Measurements from ENCODE around the gene VTN. TPM values are rescaled to one million over a fixed set of nuclear protein-coding genes. Genes with fewer than 3 reads are reported as not detected.

Gene VTN
- total and polyA plus RNA-seq, 2 experiments from 2014 or later, result 0.34 TPM; not detected in 1

GRCh38 chr17:28385406-28385805 is 15.3 kb upstream of the VTN start:
- Histone ChIP-seq H3K9me2 (ENCODE audit: insufficient read depth) (no peaks in the 10 kb centered on the region), H3K9me3 (ENCODE audit: low read depth) (no peaks in the 10 kb centered on the region), H3K27me3 (replicated peaks; ENCODE audit: insufficient read depth) (no peaks in the 10 kb centered on the region), H2AFZ (no peak overlapping the region), H3K27ac (no peak overlapping the region), H3K4me3 (no peak overlapping the region), H3F3A (ENCODE audit: insufficient read depth) (no peaks in the 10 kb centered on the region), H3K36me3 (ENCODE audit: low read depth) (0 out of 2 replicates have a peak, but pooled peaks cover 8% of the 10 kb centered on the region), H3K4me1 (ENCODE audit: insufficient read depth) (peaks cover 1% of the 10 kb centered on the region; the same call in 1 of the 2 replicates), H3K9ac (no peak overlapping the region), H4K20me1 (ENCODE audit: insufficient read depth) (no peaks in the 10 kb centered on the region), H3K4me2 (ENCODE audit: unreplicated experiment) (no peak overlapping the region), H3K79me2 (ENCODE audit: insufficient read depth) (no peaks in the 10 kb centered on the region)
- TF ChIP-seq EZH2 (IDR thresholded peaks at IDR 0.05; ENCODE audit: insufficient read depth, poor library complexity, severe bottlenecking) (no peak), EZH2phosphoT487 (IDR thresholded peaks at IDR 0.05; ENCODE audit: insufficient read depth, low read depth) (no peak)
- 98% methylated on average over 8 of the region's 8 CpGs for WGBS, 2 experiments (ENCODE audit: low coverage in 1 of 2, low lambda C conversion rate in 2 of 2, missing lambda C conversion rate in 2 of 2)
- no peak for DNase-seq
- in situ Hi-C loops (cut with MboI), result no loop called here

GRCh38 chr17:28385037-28385400 is 14.9 kb upstream of the VTN start:
- in situ Hi-C loops (cut with MboI), result no loop called here
- DNase-seq, result no peak
- H3K4me3 ChIP-seq, result no peak overlapping the region; the same call in 1 of the 2 replicates
- H3K9me2 ChIP-seq (ENCODE audit: insufficient read depth), result no peaks in the 10 kb centered on the region
- H3K36me3 ChIP-seq (ENCODE audit: low read depth), result 0 out of 2 replicates have a peak, but pooled peaks cover 8% of the 10 kb centered on the region
- TF ChIP-seq EZH2 (IDR thresholded peaks at IDR 0.05; ENCODE audit: insufficient read depth, poor library complexity, severe bottlenecking) (no peak), EZH2phosphoT487 (IDR thresholded peaks at IDR 0.05; ENCODE audit: insufficient read depth, low read depth) (no peak)
- no peak overlapping the region for H2AFZ ChIP-seq
- no peaks in the 10 kb centered on the region for H3F3A ChIP-seq (ENCODE audit: insufficient read depth)
- H3K4me1 ChIP-seq (ENCODE audit: insufficient read depth), result peaks cover 5% of the 10 kb centered on the region
- H3K9ac ChIP-seq, result no peak overlapping the region
- no peak overlapping the region for H3K4me2 ChIP-seq (ENCODE audit: unreplicated experiment)
- H3K27ac ChIP-seq, result no peak overlapping the region
- H3K27me3 ChIP-seq (replicated peaks; ENCODE audit: insufficient read depth), result no peaks in the 10 kb centered on the region
- H3K79me2 ChIP-seq (ENCODE audit: insufficient read depth), result no peaks in the 10 kb centered on the region
- H3K9me3 ChIP-seq (ENCODE audit: low read depth), result no peaks in the 10 kb centered on the region
- no peaks in the 10 kb centered on the region for H4K20me1 ChIP-seq (ENCODE audit: insufficient read depth)
- 55 to 56% methylated on average over 16 to 29 of the region's 29 CpGs for WGBS, 2 experiments (ENCODE audit: low coverage in 1 of 2, low lambda C conversion rate in 2 of 2, missing lambda C conversion rate in 2 of 2)

- peak overlapping the region; percentile 76 for H3K4me2 ChIP-seq (ENCODE audit: unreplicated experiment)
- H3K36me3 ChIP-seq (ENCODE audit: low read depth), result 0 out of 2 replicates have a peak, but pooled peaks cover 8% of the 10 kb centered on the region
- TF ChIP-seq EZH2phosphoT487 (IDR thresholded peaks at IDR 0.05; ENCODE audit: insufficient read depth, low read depth) (no peak), EZH2 (IDR thresholded peaks at IDR 0.05; ENCODE audit: insufficient read depth, poor library complexity, severe bottlenecking) (no peak)
- peak overlapping the region; percentile 71 for H3K9ac ChIP-seq
- peaks cover 6% of the 10 kb centered on the region for H3K4me1 ChIP-seq (ENCODE audit: insufficient read depth)
- no peaks in the 10 kb centered on the region for H3K79me2 ChIP-seq (ENCODE audit: insufficient read depth)
- H3K27me3 ChIP-seq (replicated peaks; ENCODE audit: insufficient read depth), result no peaks in the 10 kb centered on the region
- peak overlapping the region; percentile 76 for H2AFZ ChIP-seq
- H3K9me2 ChIP-seq (ENCODE audit: insufficient read depth), result no peaks in the 10 kb centered on the region
- in situ Hi-C loops (cut with MboI), result no loop called here
- H3F3A ChIP-seq (ENCODE audit: insufficient read depth), result no peaks in the 10 kb centered on the region
- H3K4me3 ChIP-seq, result peak overlapping the region; percentile 62
- no peaks in the 10 kb centered on the region for H4K20me1 ChIP-seq (ENCODE audit: insufficient read depth)
- H3K27ac ChIP-seq, result no peak overlapping the region
- WGBS, 2 experiments (ENCODE audit: low coverage in 1 of 2, low lambda C conversion rate in 2 of 2, missing lambda C conversion rate in 2 of 2), result 20 to 21% methylated on average over 54 to 56 of the region's 56 CpGs
- DNase-seq, result peak; percentile 67
- H3K9me3 ChIP-seq (ENCODE audit: low read depth), result no peaks in the 10 kb centered on the region
These were observed 14.4 kb upstream of the VTN start for GRCh38 chr17:28384281-28385036.

- no peaks in the 10 kb centered on the region for H3K9me2 ChIP-seq (ENCODE audit: insufficient read depth)
- no peak overlapping the region for H3K9ac ChIP-seq
- TF ChIP-seq EZH2phosphoT487 (IDR thresholded peaks at IDR 0.05; ENCODE audit: insufficient read depth, low read depth) (no peak), EZH2 (IDR thresholded peaks at IDR 0.05; ENCODE audit: insufficient read depth, poor library complexity, severe bottlenecking) (no peak)
- 61 to 67% methylated on average over 65 to 72 of the region's 72 CpGs for WGBS, 2 experiments (ENCODE audit: low coverage in 1 of 2, low lambda C conversion rate in 2 of 2, missing lambda C conversion rate in 2 of 2)
- in situ Hi-C loops (cut with MboI), result no loop called here
- H2AFZ ChIP-seq, result no peak overlapping the region
- no peaks in the 10 kb centered on the region for H3K27me3 ChIP-seq (replicated peaks; ENCODE audit: insufficient read depth)
- H3K4me1 ChIP-seq (ENCODE audit: insufficient read depth), result peaks cover 6% of the 10 kb centered on the region
- no peaks in the 10 kb centered on the region for H3K9me3 ChIP-seq (ENCODE audit: low read depth)
- no peaks in the 10 kb centered on the region for H3F3A ChIP-seq (ENCODE audit: insufficient read depth)
- no peaks in the 10 kb centered on the region for H4K20me1 ChIP-seq (ENCODE audit: insufficient read depth)
- DNase-seq, result no peak
- H3K4me2 ChIP-seq (ENCODE audit: unreplicated experiment), result no peak overlapping the region
- no peak overlapping the region for H3K4me3 ChIP-seq
- H3K27ac ChIP-seq, result no peak overlapping the region
- H3K79me2 ChIP-seq (ENCODE audit: insufficient read depth), result no peaks in the 10 kb centered on the region
- H3K36me3 ChIP-seq (ENCODE audit: low read depth), result no peaks in the 10 kb centered on the region
These were observed 11.2 kb upstream of the VTN start for GRCh38 chr17:28381141-28381825.

Data from GM23248 (cell line).